ENCODE data around the gene SLN.

Gene SLN

GRCh38 chr11:107719557-107720302, 7.9 kb upstream of the SLN start:
- no peak overlapping the region for H3K4me3 ChIP-seq (ENCODE audit: low read depth, low read length)
- H3K4me1 ChIP-seq (ENCODE audit: control insufficient read depth, insufficient read depth, low read length, unreplicated experiment): peaks cover 14% of the 10 kb centered on the region
- H3K79me2 ChIP-seq (ENCODE audit: control insufficient read depth, insufficient read depth, low read length, unreplicated experiment): no peaks in the 10 kb centered on the region
- H3K27me3 ChIP-seq (ENCODE audit: insufficient read depth, low read length): peaks cover 15% of the 10 kb centered on the region
- no peaks in the 10 kb centered on the region for H3K36me3 ChIP-seq (ENCODE audit: insufficient read depth, low read length)
- H2AFZ ChIP-seq (ENCODE audit: low read length, unreplicated experiment): no peak overlapping the region
- no peak overlapping the region for H3K27ac ChIP-seq (ENCODE audit: low read depth, low read length)

GRCh38 chr11:107719073-107719472, 7.2 kb upstream of the SLN start:
- peaks cover 14% of the 10 kb centered on the region for H3K4me1 ChIP-seq (ENCODE audit: control insufficient read depth, insufficient read depth, low read length, unreplicated experiment)
- H3K27ac ChIP-seq (ENCODE audit: low read depth, low read length): no peak overlapping the region
- H3K79me2 ChIP-seq (ENCODE audit: control insufficient read depth, insufficient read depth, low read length, unreplicated experiment): no peaks in the 10 kb centered on the region
- no peak overlapping the region for H3K4me3 ChIP-seq (ENCODE audit: low read depth, low read length)
- H2AFZ ChIP-seq (ENCODE audit: low read length, unreplicated experiment): no peak overlapping the region
- no peaks in the 10 kb centered on the region for H3K36me3 ChIP-seq (ENCODE audit: insufficient read depth, low read length)
- H3K27me3 ChIP-seq (ENCODE audit: insufficient read depth, low read length): peaks cover 9% of the 10 kb centered on the region

GRCh38 chr11:107716884-107717532, 5.2 kb upstream of the SLN start:
- H3K79me2 ChIP-seq (ENCODE audit: control insufficient read depth, insufficient read depth, low read length, unreplicated experiment): no peaks in the 10 kb centered on the region

GRCh38 chr11:107713009-107713408, 1.2 kb upstream of the SLN start:
- Histone ChIP-seq H3K79me2 (ENCODE audit: control insufficient read depth, insufficient read depth, low read length, unreplicated experiment) (no peaks in the 10 kb centered on the region), H3K36me3 (ENCODE audit: insufficient read depth, low read length) (no peaks in the 10 kb centered on the region), H3K4me3 (ENCODE audit: low read depth, low read length) (no peak overlapping the region), H3K4me1 (ENCODE audit: control insufficient read depth, insufficient read depth, low read length, unreplicated experiment) (no peaks in the 10 kb centered on the region), H2AFZ (ENCODE audit: low read length, unreplicated experiment) (no peak overlapping the region), H3K27me3 (ENCODE audit: insufficient read depth, low read length) (peaks cover 14% of the 10 kb centered on the region), H3K27ac (ENCODE audit: low read depth, low read length) (no peak overlapping the region)

More at GRCh38 chr11:107716884-107717532, 5.2 kb upstream of the SLN start:
- H3K27me3 ChIP-seq (ENCODE audit: insufficient read depth, low read length): peaks cover 11% of the 10 kb centered on the region; the same call in 1 of the 2 replicates
- peaks cover 14% of the 10 kb centered on the region for H3K4me1 ChIP-seq (ENCODE audit: control insufficient read depth, insufficient read depth, low read length, unreplicated experiment)
- H3K27ac ChIP-seq (ENCODE audit: low read depth, low read length): no peak overlapping the region
- H3K36me3 ChIP-seq (ENCODE audit: insufficient read depth, low read length): no peaks in the 10 kb centered on the region
- no peak overlapping the region for H3K4me3 ChIP-seq (ENCODE audit: low read depth, low read length)
- H2AFZ ChIP-seq (ENCODE audit: low read length, unreplicated experiment): no peak overlapping the region

GRCh38 chr11:107710301-107710700, 1.6 kb downstream of the SLN start:
- Histone ChIP-seq H3K4me1 (ENCODE audit: control insufficient read depth, insufficient read depth, low read length, unreplicated experiment) (peaks cover 12% of the 10 kb centered on the region), H3K36me3 (ENCODE audit: insufficient read depth, low read length) (no peaks in the 10 kb centered on the region)

GRCh38 chr11:107708792-107709191, 3.1 kb downstream of the SLN start:
- H3K27me3 ChIP-seq (ENCODE audit: insufficient read depth, low read length): peaks cover 14% of the 10 kb centered on the region
- H2AFZ ChIP-seq (ENCODE audit: low read length, unreplicated experiment): no peak overlapping the region
- H3K4me3 ChIP-seq (ENCODE audit: low read depth, low read length): no peak overlapping the region
- peaks cover 27% of the 10 kb centered on the region for H3K4me1 ChIP-seq (ENCODE audit: control insufficient read depth, insufficient read depth, low read length, unreplicated experiment)
- H3K79me2 ChIP-seq (ENCODE audit: control insufficient read depth, insufficient read depth, low read length, unreplicated experiment): no peaks in the 10 kb centered on the region
- H3K36me3 ChIP-seq (ENCODE audit: insufficient read depth, low read length): no peaks in the 10 kb centered on the region
- H3K27ac ChIP-seq (ENCODE audit: low read depth, low read length): no peak overlapping the region

More at GRCh38 chr11:107710301-107710700, 1.6 kb downstream of the SLN start:
- H2AFZ ChIP-seq (ENCODE audit: low read length, unreplicated experiment): no peak overlapping the region
- peaks cover 14% of the 10 kb centered on the region for H3K27me3 ChIP-seq (ENCODE audit: insufficient read depth, low read length)
- H3K79me2 ChIP-seq (ENCODE audit: control insufficient read depth, insufficient read depth, low read length, unreplicated experiment): no peaks in the 10 kb centered on the region
- H3K27ac ChIP-seq (ENCODE audit: low read depth, low read length): no peak overlapping the region
- no peak overlapping the region for H3K4me3 ChIP-seq (ENCODE audit: low read depth, low read length)

- H2AFZ ChIP-seq (ENCODE audit: low read length, unreplicated experiment): no peak overlapping the region
- no peak overlapping the region for H3K4me3 ChIP-seq (ENCODE audit: low read depth, low read length)
These were observed 4.0 kb downstream of the SLN start for GRCh38 chr11:107707807-107708206.

GRCh38 chr11:107707215-107707671, 4.6 kb downstream of the SLN start:
- peaks cover 11% of the 10 kb centered on the region for H3K27me3 ChIP-seq (ENCODE audit: insufficient read depth, low read length)
- H3K27ac ChIP-seq (ENCODE audit: low read depth, low read length): no peak overlapping the region
- no peak overlapping the region for H2AFZ ChIP-seq (ENCODE audit: low read length, unreplicated experiment)
- H3K36me3 ChIP-seq (ENCODE audit: insufficient read depth, low read length): no peaks in the 10 kb centered on the region
- no peak overlapping the region for H3K4me3 ChIP-seq (ENCODE audit: low read depth, low read length)
- peaks cover 27% of the 10 kb centered on the region for H3K4me1 ChIP-seq (ENCODE audit: control insufficient read depth, insufficient read depth, low read length, unreplicated experiment)
- no peaks in the 10 kb centered on the region for H3K79me2 ChIP-seq (ENCODE audit: control insufficient read depth, insufficient read depth, low read length, unreplicated experiment)

More at GRCh38 chr11:107707807-107708206, 4.0 kb downstream of the SLN start:
- Histone ChIP-seq H3K36me3 (ENCODE audit: insufficient read depth, low read length) (no peaks in the 10 kb centered on the region), H3K27me3 (ENCODE audit: insufficient read depth, low read length) (peaks cover 14% of the 10 kb centered on the region), H3K4me1 (ENCODE audit: control insufficient read depth, insufficient read depth, low read length, unreplicated experiment) (peaks cover 27% of the 10 kb centered on the region), H3K79me2 (ENCODE audit: control insufficient read depth, insufficient read depth, low read length, unreplicated experiment) (no peaks in the 10 kb centered on the region), H3K27ac (ENCODE audit: low read depth, low read length) (no peak overlapping the region)

- Histone ChIP-seq H3K27ac (ENCODE audit: low read depth, low read length) (no peak overlapping the region; the same call in 1 of the 2 replicates), H2AFZ (ENCODE audit: low read length, unreplicated experiment) (no peak overlapping the region), H3K4me3 (ENCODE audit: low read depth, low read length) (no peak overlapping the region), H3K4me1 (ENCODE audit: control insufficient read depth, insufficient read depth, low read length, unreplicated experiment) (peaks cover 27% of the 10 kb centered on the region), H3K36me3 (ENCODE audit: insufficient read depth, low read length) (no peaks in the 10 kb centered on the region), H3K27me3 (ENCODE audit: insufficient read depth, low read length) (peaks cover 8% of the 10 kb centered on the region), H3K79me2 (ENCODE audit: control insufficient read depth, insufficient read depth, low read length, unreplicated experiment) (no peaks in the 10 kb centered on the region)
These were observed 5.3 kb downstream of the SLN start for GRCh38 chr11:107706531-107706930.

GRCh38 chr11:107705027-107705426, 6.8 kb downstream of the SLN start:
- Histone ChIP-seq H3K36me3 (ENCODE audit: insufficient read depth, low read length) (no peaks in the 10 kb centered on the region), H3K79me2 (ENCODE audit: control insufficient read depth, insufficient read depth, low read length, unreplicated experiment) (no peaks in the 10 kb centered on the region), H3K27ac (ENCODE audit: low read depth, low read length) (peak overlapping the region; percentile 97), H3K4me1 (ENCODE audit: control insufficient read depth, insufficient read depth, low read length, unreplicated experiment) (peaks cover 27% of the 10 kb centered on the region), H3K4me3 (ENCODE audit: low read depth, low read length) (peak overlapping the region; percentile 44; the same call in 1 of the 2 replicates), H3K27me3 (ENCODE audit: insufficient read depth, low read length) (no peaks in the 10 kb centered on the region), H2AFZ (ENCODE audit: low read length, unreplicated experiment) (peak overlapping the region; percentile 87)

Data from ACC112 (cell line).